Thyroid gland (tissue), 4 donors: ENCODE data around the gene SH3BP4.

Source experiments
- CTCF ChIP-seq, 6 experiments: fragments of 200-600 bp in 3 of 6; fragments of 450-650 bp in 3 of 6; sonication (generic) in 3 of 6; IDR thresholded peaks; one replicate each; pipeline ENCODE4 v1.5.1; 2016 to 2019; ENCODE audit warnings: antibody characterized with exemption in 6 of 6, mild to moderate bottlenecking in 2 of 6, inconsistent platforms in 1 of 6, moderate library complexity in 1 of 6
- POLR2A ChIP-seq, 2 donors: fragments of 450-650 bp; IDR thresholded peaks; one replicate each; pipeline ENCODE4 v1.6.1; 2017; ENCODE audit warnings: antibody characterized with exemption in 2 of 2, mild to moderate bottlenecking in 2 of 2, moderate library complexity in 1 of 2

GRCh38 chr2:235049719-235050118 lies 97.9 kb downstream of the SH3BP4 start:
- TF ChIP-seq CTCF (IDR thresholded peaks at IDR 0.05) (no peak), POLR2A (IDR thresholded peaks at IDR 0.05) (no peak)
